ENCODE results near the gene SLC30A5.
"Not testable (repeated sequence)": the region's sequence is repeated elsewhere in the genome, so short reads cannot be mapped to it uniquely, and the experiment has no call there.

Gene SLC30A5

GRCh38 chr5:69136293-69136692 lies 42.5 kb downstream of the SLC30A5 start:
- Mint-ChIP-seq H3K4me1 (ENCODE audit: low read depth) (no peaks in the 10 kb centered on the region), H3K36me3 (ENCODE audit: low read depth) (peaks cover 7% of the 10 kb centered on the region), H3K27me3 (ENCODE audit: low read depth) (no peaks in the 10 kb centered on the region), H3K9me3 (peaks cover 13% of the 10 kb centered on the region), H3K4me3 (no peak overlapping the region), H3K27ac (no peak overlapping the region)

GRCh38 chr5:69137208-69137607 lies 43.4 kb downstream of the SLC30A5 start:
- not testable (repeated sequence) for H3K4me1 Mint-ChIP-seq (ENCODE audit: low read depth); H3K36me3 Mint-ChIP-seq (ENCODE audit: low read depth); H3K4me3 Mint-ChIP-seq; H3K27me3 Mint-ChIP-seq (ENCODE audit: low read depth); H3K27ac Mint-ChIP-seq
- peaks cover 15% of the 10 kb centered on the region for H3K9me3 Mint-ChIP-seq

- no peaks in the 10 kb centered on the region for H3K27me3 Mint-ChIP-seq (ENCODE audit: low read depth)
- peaks cover 17% of the 10 kb centered on the region for H3K9me3 Mint-ChIP-seq
- H3K4me3 Mint-ChIP-seq = no peak overlapping the region
- no peaks in the 10 kb centered on the region for H3K4me1 Mint-ChIP-seq (ENCODE audit: low read depth)
- H3K27ac Mint-ChIP-seq = no peak overlapping the region
- peaks cover 7% of the 10 kb centered on the region for H3K36me3 Mint-ChIP-seq (ENCODE audit: low read depth)
These were observed 44.0 kb downstream of the SLC30A5 start for GRCh38 chr5:69137807-69138206.

- H3K27ac Mint-ChIP-seq = no peak overlapping the region
- no peaks in the 10 kb centered on the region for H3K4me1 Mint-ChIP-seq (ENCODE audit: low read depth)
These were observed 45.0 kb downstream of the SLC30A5 start for GRCh38 chr5:69138766-69139165.

GRCh38 chr5:69140239-69140638 lies 46.4 kb downstream of the SLC30A5 start:
- peaks cover 17% of the 10 kb centered on the region for H3K9me3 Mint-ChIP-seq
- H3K27ac Mint-ChIP-seq; H3K36me3 Mint-ChIP-seq (ENCODE audit: low read depth); H3K27me3 Mint-ChIP-seq (ENCODE audit: low read depth); H3K4me3 Mint-ChIP-seq; H3K4me1 Mint-ChIP-seq (ENCODE audit: low read depth): not testable (repeated sequence)

More at GRCh38 chr5:69138766-69139165, 45.0 kb downstream of the SLC30A5 start:
- Mint-ChIP-seq H3K27me3 (ENCODE audit: low read depth) (no peaks in the 10 kb centered on the region), H3K36me3 (ENCODE audit: low read depth) (peaks cover 2% of the 10 kb centered on the region), H3K4me3 (no peak overlapping the region), H3K9me3 (peaks cover 17% of the 10 kb centered on the region)

- H3K4me1 Mint-ChIP-seq (ENCODE audit: low read depth) = no peaks in the 10 kb centered on the region
- no peak overlapping the region for H3K4me3 Mint-ChIP-seq
- H3K27me3 Mint-ChIP-seq (ENCODE audit: low read depth) = no peaks in the 10 kb centered on the region
- peaks cover 1% of the 10 kb centered on the region for H3K36me3 Mint-ChIP-seq (ENCODE audit: low read depth)
- H3K27ac Mint-ChIP-seq = no peak overlapping the region
- peaks cover 17% of the 10 kb centered on the region for H3K9me3 Mint-ChIP-seq
These were observed 47.0 kb downstream of the SLC30A5 start for GRCh38 chr5:69140827-69141226.

- H3K27ac Mint-ChIP-seq; H3K36me3 Mint-ChIP-seq (ENCODE audit: low read depth); H3K4me1 Mint-ChIP-seq (ENCODE audit: low read depth); H3K27me3 Mint-ChIP-seq (ENCODE audit: low read depth); H3K9me3 Mint-ChIP-seq; H3K4me3 Mint-ChIP-seq: not testable (repeated sequence)
These were observed 54.8 kb downstream of the SLC30A5 start for GRCh38 chr5:69148576-69148975.

GRCh38 chr5:69148981-69149675 lies 55.3 kb downstream of the SLC30A5 start:
- H3K4me1 Mint-ChIP-seq (ENCODE audit: low read depth) = no peaks in the 10 kb centered on the region
- no peaks in the 10 kb centered on the region for H3K9me3 Mint-ChIP-seq
- H3K27me3 Mint-ChIP-seq (ENCODE audit: low read depth) = no peaks in the 10 kb centered on the region
- no peak overlapping the region for H3K4me3 Mint-ChIP-seq
- no peaks in the 10 kb centered on the region for H3K36me3 Mint-ChIP-seq (ENCODE audit: low read depth)
- H3K27ac Mint-ChIP-seq = no peak overlapping the region

- Mint-ChIP-seq H3K4me1 (ENCODE audit: low read depth) (no peaks in the 10 kb centered on the region), H3K4me3 (no peak overlapping the region), H3K27me3 (ENCODE audit: low read depth) (no peaks in the 10 kb centered on the region), H3K36me3 (ENCODE audit: low read depth) (no peaks in the 10 kb centered on the region), H3K27ac (no peak overlapping the region), H3K9me3 (no peaks in the 10 kb centered on the region)
These were observed 55.8 kb downstream of the SLC30A5 start for GRCh38 chr5:69149676-69150010.

GRCh38 chr5:69152731-69153130 lies 58.9 kb downstream of the SLC30A5 start:
- Mint-ChIP-seq H3K27me3 (ENCODE audit: low read depth) (no peaks in the 10 kb centered on the region), H3K36me3 (ENCODE audit: low read depth) (no peaks in the 10 kb centered on the region), H3K4me1 (ENCODE audit: low read depth) (no peaks in the 10 kb centered on the region), H3K27ac (no peak overlapping the region), H3K9me3 (no peaks in the 10 kb centered on the region), H3K4me3 (no peak overlapping the region)

- Mint-ChIP-seq H3K36me3 (ENCODE audit: low read depth) (no peaks in the 10 kb centered on the region), H3K27me3 (ENCODE audit: low read depth) (no peaks in the 10 kb centered on the region), H3K9me3 (no peaks in the 10 kb centered on the region), H3K27ac (no peak overlapping the region), H3K4me3 (no peak overlapping the region), H3K4me1 (ENCODE audit: low read depth) (no peaks in the 10 kb centered on the region)
These were observed 62.6 kb downstream of the SLC30A5 start for GRCh38 chr5:69156456-69156855.

- no peaks in the 10 kb centered on the region for H3K27me3 Mint-ChIP-seq (ENCODE audit: low read depth)
- H3K4me3 Mint-ChIP-seq = no peak overlapping the region
- no peaks in the 10 kb centered on the region for H3K36me3 Mint-ChIP-seq (ENCODE audit: low read depth)
- H3K9me3 Mint-ChIP-seq = no peaks in the 10 kb centered on the region
- no peak overlapping the region for H3K27ac Mint-ChIP-seq
- no peaks in the 10 kb centered on the region for H3K4me1 Mint-ChIP-seq (ENCODE audit: low read depth)
These were observed 64.2 kb downstream of the SLC30A5 start for GRCh38 chr5:69158039-69158438.

- Mint-ChIP-seq H3K27ac (no peak overlapping the region), H3K36me3 (ENCODE audit: low read depth) (no peaks in the 10 kb centered on the region), H3K4me3 (no peak overlapping the region), H3K4me1 (ENCODE audit: low read depth) (peaks cover under 1% of the 10 kb centered on the region), H3K9me3 (no peaks in the 10 kb centered on the region), H3K27me3 (ENCODE audit: low read depth) (no peaks in the 10 kb centered on the region)
These were observed 66.8 kb downstream of the SLC30A5 start for GRCh38 chr5:69160651-69161050.

GRCh38 chr5:69166686-69167492 lies 73.1 kb downstream of the SLC30A5 start, which contains the start of gene CCNB1:
Gene CCNB1 (plus strand): TSS chr5:69167150. CDS start chr5:69167263, 113 bp downstream.
- H3K9me3 Mint-ChIP-seq = no peaks in the 10 kb centered on the region
- H3K36me3 Mint-ChIP-seq (ENCODE audit: low read depth) = peaks cover 23% of the 10 kb centered on the region
- peak within 1 kb of the TSS; percentile 93 for H3K4me3 Mint-ChIP-seq
- no peaks in the 10 kb centered on the region for H3K27me3 Mint-ChIP-seq (ENCODE audit: low read depth)
- H3K4me1 Mint-ChIP-seq (ENCODE audit: low read depth) = peaks cover 40% of the 10 kb centered on the region
- H3K27ac Mint-ChIP-seq = peak within 1 kb of the TSS; percentile 87

- H3K4me1 Mint-ChIP-seq (ENCODE audit: low read depth) = peaks cover 40% of the 10 kb centered on the region
- H3K4me3 Mint-ChIP-seq = peak overlapping the region; percentile 93
- H3K36me3 Mint-ChIP-seq (ENCODE audit: low read depth) = peaks cover 27% of the 10 kb centered on the region
- H3K9me3 Mint-ChIP-seq = no peaks in the 10 kb centered on the region
- peak overlapping the region; percentile 87 for H3K27ac Mint-ChIP-seq
- H3K27me3 Mint-ChIP-seq (ENCODE audit: low read depth) = no peaks in the 10 kb centered on the region
These were observed 73.7 kb downstream of the SLC30A5 start for GRCh38 chr5:69167493-69167855.
